ENCODE data around the gene HYOU1.
"Not testable (repeated sequence)": the region's sequence is repeated elsewhere in the genome, so short reads cannot be mapped to it uniquely, and the experiment has no call there.

The HYOU1 gene

GRCh38 chr11:119044708-119045107 lies 12.3 kb downstream of the HYOU1 start:
- Histone ChIP-seq H4K20me1 (ENCODE audit: insufficient read depth) (no peaks in the 10 kb centered on the region), H2AFZ (ENCODE audit: low read depth) (no peak overlapping the region), H3K27me3 (ENCODE audit: insufficient read depth, low read depth) (no peaks in the 10 kb centered on the region), H3K36me3 (ENCODE audit: insufficient read depth) (no peaks in the 10 kb centered on the region), H3K9ac (no peak overlapping the region), H3K4me1 (ENCODE audit: low read depth, poor library complexity, severe bottlenecking) (peaks cover 9% of the 10 kb centered on the region), H3K4me3 (IDR thresholded peaks at IDR 0.05; ENCODE audit: insufficient read depth, low read depth, low read length) (no peak overlapping the region), H3K4me2 (no peak overlapping the region), H3K79me2 (ENCODE audit: insufficient read depth, low read depth) (no peaks in the 10 kb centered on the region), H3K27ac (no peak overlapping the region)
- TF ChIP-seq, protein P1, sequence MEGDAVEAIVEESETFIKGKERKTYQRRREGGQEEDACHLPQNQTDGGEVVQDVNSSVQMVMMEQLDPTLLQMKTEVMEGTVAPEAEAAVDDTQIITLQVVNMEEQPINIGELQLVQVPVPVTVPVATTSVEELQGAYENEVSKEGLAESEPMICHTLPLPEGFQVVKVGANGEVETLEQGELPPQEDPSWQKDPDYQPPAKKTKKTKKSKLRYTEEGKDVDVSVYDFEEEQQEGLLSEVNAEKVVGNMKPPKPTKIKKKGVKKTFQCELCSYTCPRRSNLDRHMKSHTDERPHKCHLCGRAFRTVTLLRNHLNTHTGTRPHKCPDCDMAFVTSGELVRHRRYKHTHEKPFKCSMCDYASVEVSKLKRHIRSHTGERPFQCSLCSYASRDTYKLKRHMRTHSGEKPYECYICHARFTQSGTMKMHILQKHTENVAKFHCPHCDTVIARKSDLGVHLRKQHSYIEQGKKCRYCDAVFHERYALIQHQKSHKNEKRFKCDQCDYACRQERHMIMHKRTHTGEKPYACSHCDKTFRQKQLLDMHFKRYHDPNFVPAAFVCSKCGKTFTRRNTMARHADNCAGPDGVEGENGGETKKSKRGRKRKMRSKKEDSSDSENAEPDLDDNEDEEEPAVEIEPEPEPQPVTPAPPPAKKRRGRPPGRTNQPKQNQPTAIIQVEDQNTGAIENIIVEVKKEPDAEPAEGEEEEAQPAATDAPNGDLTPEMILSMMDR (conservative IDR thresholded peaks at IDR 0.05; ENCODE audit: low read depth, low read length) = no peak

- TF ChIP-seq, protein P1 (conservative IDR thresholded peaks at IDR 0.05; ENCODE audit: low read depth, low read length) = no peak
- Histone ChIP-seq H3K4me1 (ENCODE audit: low read depth, poor library complexity, severe bottlenecking) (peaks cover 9% of the 10 kb centered on the region), H3K36me3 (ENCODE audit: insufficient read depth) (no peaks in the 10 kb centered on the region), H3K27ac (no peak overlapping the region), H3K9ac (no peak overlapping the region), H3K27me3 (ENCODE audit: insufficient read depth, low read depth) (no peaks in the 10 kb centered on the region), H3K79me2 (ENCODE audit: insufficient read depth, low read depth) (no peaks in the 10 kb centered on the region), H3K4me2 (no peak overlapping the region), H2AFZ (ENCODE audit: low read depth) (no peak overlapping the region), H4K20me1 (ENCODE audit: insufficient read depth) (no peaks in the 10 kb centered on the region), H3K4me3 (IDR thresholded peaks at IDR 0.05; ENCODE audit: insufficient read depth, low read depth, low read length) (no peak overlapping the region)
Observed at GRCh38 chr11:119042927-119043326, 14.1 kb downstream of the HYOU1 start.

GRCh38 chr11:119041821-119042514 lies 15.0 kb downstream of the HYOU1 start:
- Histone ChIP-seq H3K4me3 (IDR thresholded peaks at IDR 0.05; ENCODE audit: insufficient read depth, low read depth, low read length) (no peak overlapping the region), H2AFZ (ENCODE audit: low read depth) (no peak overlapping the region), H3K4me2 (no peak overlapping the region; the same call in 1 of the 2 replicates), H4K20me1 (ENCODE audit: insufficient read depth) (no peaks in the 10 kb centered on the region), H3K4me1 (ENCODE audit: low read depth, poor library complexity, severe bottlenecking) (peaks cover 9% of the 10 kb centered on the region), H3K27ac (peak overlapping the region; percentile 35; the same call in 1 of the 2 replicates), H3K27me3 (ENCODE audit: insufficient read depth, low read depth) (no peaks in the 10 kb centered on the region), H3K36me3 (ENCODE audit: insufficient read depth) (no peaks in the 10 kb centered on the region), H3K79me2 (ENCODE audit: insufficient read depth, low read depth) (no peaks in the 10 kb centered on the region), H3K9ac (no peak overlapping the region)
- TF ChIP-seq, protein P1 (conservative IDR thresholded peaks at IDR 0.05; ENCODE audit: low read depth, low read length) = no peak

DNA sequence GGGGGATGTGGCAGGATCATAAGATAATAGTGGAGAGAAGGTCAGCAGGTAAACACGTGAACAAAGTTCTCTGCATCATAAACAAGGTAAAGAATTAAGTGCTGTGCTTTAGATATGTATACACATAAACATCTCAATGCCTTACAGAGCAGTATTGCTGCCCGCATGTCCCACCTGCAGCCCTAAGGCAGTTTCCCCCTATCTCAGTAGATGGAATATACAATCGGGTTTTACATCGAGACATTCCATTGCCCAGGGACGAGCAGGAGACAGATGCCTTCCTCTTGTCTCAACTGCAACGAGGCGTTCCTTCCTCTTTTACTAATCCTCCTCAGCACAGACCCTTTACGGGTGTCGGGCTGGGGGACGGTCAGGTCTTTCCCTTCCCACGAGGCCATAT lies 17.5 kb downstream of the HYOU1 start:
- H3K27ac ChIP-seq = not testable (repeated sequence)

DNA sequence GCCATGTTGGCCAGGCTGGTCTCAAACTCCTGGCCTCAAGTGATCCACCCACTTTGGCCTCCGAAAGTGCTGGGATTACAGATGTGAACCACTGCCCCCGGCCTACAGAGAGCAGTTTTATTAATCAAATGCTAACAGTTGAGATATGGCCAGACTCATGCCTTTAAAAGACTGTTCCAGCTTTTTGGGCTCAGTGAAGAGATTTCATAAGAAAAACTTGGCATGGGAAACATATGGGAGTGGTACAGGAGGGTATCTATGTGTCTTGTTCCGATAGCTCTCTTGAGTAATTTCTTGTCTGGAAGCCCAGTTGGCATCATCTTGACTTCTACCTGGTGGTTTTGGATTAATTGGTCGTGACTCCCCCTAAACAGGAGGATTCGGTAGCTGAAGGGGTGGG lies 18.1 kb downstream of the HYOU1 start:
- Histone ChIP-seq H3K4me2 (no peak overlapping the region), H3K36me3 (ENCODE audit: insufficient read depth) (no peaks in the 10 kb centered on the region), H3K27me3 (ENCODE audit: insufficient read depth, low read depth) (no peaks in the 10 kb centered on the region), H3K4me1 (ENCODE audit: low read depth, poor library complexity, severe bottlenecking) (peaks cover 9% of the 10 kb centered on the region), H3K9ac (no peak overlapping the region), H4K20me1 (ENCODE audit: insufficient read depth) (no peaks in the 10 kb centered on the region), H2AFZ (ENCODE audit: low read depth) (no peak overlapping the region), H3K27ac (no peak overlapping the region), H3K79me2 (ENCODE audit: insufficient read depth, low read depth) (no peaks in the 10 kb centered on the region), H3K4me3 (IDR thresholded peaks at IDR 0.05; ENCODE audit: insufficient read depth, low read depth, low read length) (no peak overlapping the region)
- TF ChIP-seq, protein P1 (conservative IDR thresholded peaks at IDR 0.05; ENCODE audit: low read depth, low read length) = no peak

More for the DNA sequence above, 17.5 kb downstream of the HYOU1 start:
- H2AFZ ChIP-seq (ENCODE audit: low read depth); H3K4me2 ChIP-seq; H3K4me1 ChIP-seq (ENCODE audit: low read depth, poor library complexity, severe bottlenecking); H3K79me2 ChIP-seq (ENCODE audit: insufficient read depth, low read depth); H3K4me3 ChIP-seq (IDR thresholded peaks at IDR 0.05; ENCODE audit: insufficient read depth, low read depth, low read length); H3K9ac ChIP-seq; H4K20me1 ChIP-seq (ENCODE audit: insufficient read depth); H3K27me3 ChIP-seq (ENCODE audit: insufficient read depth, low read depth); H3K36me3 ChIP-seq (ENCODE audit: insufficient read depth): not testable (repeated sequence)

Measured in KMS-11 (cell line).